CD4-positive, alpha-beta T cell treated with Interleukin-4 for 4 hours (primary cell): ENCODE data around the gene MAGEA9.
"Not testable (repeated sequence)": the region's sequence is repeated elsewhere in the genome, so short reads cannot be mapped to it uniquely, and the experiment has no call there.

Source experiments
- DNase-seq: peaks from one replicate; pipeline ENCODE4 v3.0.0-alpha.2; 2020

The MAGEA9 gene

DNA sequence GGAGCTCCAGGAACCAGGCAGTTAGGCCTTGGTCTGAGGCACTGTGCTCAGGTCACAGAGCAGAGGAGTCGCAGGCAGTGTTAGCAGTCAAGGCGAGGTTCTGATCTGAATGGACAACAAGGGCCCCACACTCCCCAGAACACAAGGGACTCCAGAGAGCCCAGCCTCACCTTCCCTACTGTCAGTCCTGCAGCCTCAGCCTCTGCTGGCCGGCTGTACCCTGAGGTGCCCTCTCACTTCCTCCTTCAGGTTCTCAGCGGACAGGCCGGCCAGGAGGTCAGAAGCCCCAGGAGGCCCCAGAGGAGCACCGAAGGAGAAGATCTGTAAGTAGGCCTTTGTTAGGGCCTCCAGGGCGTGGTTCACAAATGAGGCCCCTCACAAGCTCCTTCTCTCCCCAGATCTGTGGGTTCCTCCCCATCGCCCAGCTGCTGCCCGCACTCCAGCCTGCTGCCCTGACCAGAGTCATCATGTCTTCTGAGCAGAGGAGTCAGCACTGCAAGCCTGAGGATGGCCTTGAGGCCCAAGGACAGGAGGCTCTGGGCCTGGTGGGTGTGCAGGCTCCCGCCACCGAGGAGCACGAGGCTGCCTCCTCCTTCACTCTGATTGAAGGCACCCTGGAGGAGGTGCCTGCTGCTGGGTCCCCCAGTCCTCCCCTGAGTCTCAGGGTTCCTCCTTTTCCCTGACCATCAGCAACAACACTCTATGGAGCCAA lies 26.2 kb downstream of the MAGEA9 start:
- DNase-seq: no peak

- DNase-seq: no peak
Measured at GRCh38 chrX:149818652-149819051, 36.9 kb downstream of the MAGEA9 start.

- DNase-seq: no peak
Measured at GRCh38 chrX:149819371-149819770, 37.6 kb downstream of the MAGEA9 start.

DNA sequence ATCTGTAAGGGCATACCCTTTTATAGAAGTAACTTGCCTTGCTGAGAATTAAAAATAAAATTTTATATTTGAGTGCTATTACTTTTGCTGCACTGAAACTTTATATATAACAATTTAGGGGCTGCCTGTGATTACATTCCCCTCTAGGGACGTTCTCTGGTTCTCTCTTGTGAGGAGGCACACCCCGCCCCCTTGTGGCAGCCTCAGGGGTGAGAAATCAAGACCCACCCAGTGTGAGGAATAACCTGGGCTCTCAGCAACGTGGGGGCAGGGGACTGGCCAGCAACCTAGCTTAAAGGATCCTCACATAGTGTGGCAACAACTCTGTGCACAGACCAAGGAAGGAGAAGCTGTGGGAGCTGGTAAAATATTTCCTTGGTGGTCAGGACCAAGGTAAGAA lies 43.7 kb downstream of the MAGEA9 start:
- DNase-seq: peak; percentile 30

DNA sequence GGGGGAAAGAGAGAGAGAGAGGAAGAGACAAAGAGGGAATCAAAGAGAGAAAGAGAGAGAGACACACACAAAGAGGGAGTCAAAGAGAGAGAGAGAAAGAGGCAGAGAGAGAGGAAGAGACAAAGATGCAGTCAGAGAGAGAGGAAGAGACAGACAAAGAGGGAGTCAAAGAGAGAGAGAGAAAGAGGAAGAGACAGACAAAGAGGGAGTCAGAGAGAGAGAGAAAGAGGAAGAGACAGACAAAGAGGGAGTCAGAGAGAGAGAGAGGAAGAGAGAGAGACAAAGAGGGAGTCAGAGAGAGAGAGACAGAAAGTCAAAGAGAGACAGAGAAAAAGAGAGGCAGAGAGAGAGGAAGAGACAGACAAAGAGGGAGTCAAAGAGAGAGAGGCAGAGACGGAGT lies 45.5 kb downstream of the MAGEA9 start:
- no peak for DNase-seq

GRCh38 chrX:149829751-149830191 lies 48.0 kb downstream of the MAGEA9 start:
- peak; percentile 74 for DNase-seq

- peak; percentile 47 for DNase-seq
Measured at GRCh38 chrX:149830192-149830873, 48.6 kb downstream of the MAGEA9 start.

- DNase-seq: no peak
Measured at GRCh38 chrX:149831473-149831872, 49.7 kb downstream of the MAGEA9 start.

GRCh38 chrX:149836728-149837127 lies 55.0 kb downstream of the MAGEA9 start:
- not testable (repeated sequence) for DNase-seq

DNA sequence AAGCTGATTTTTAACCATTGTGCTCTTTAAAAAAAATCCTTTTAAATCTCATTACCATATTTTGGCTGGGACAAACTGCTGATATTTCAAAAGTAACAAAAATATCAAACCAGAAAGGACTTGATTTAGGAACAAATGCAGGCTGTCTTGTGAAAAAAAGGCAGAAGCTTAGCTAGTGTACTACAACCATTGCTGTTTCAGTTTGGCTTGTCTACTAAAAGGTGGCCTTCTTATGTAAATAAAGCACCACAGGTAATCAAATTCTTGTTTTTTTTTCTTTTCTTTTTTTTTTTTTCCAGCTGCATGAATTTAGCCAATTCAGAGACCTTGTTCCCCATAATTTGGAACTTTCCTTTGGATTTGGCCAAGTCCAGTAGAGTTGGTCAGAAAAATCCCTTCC lies 55.4 kb downstream of the MAGEA9 start:
- no peak for DNase-seq
